HG03097 (cell line): ENCODE data around the gene SLC13A3.
"Not testable (repeated sequence)": the region's sequence is repeated elsewhere in the genome, so short reads cannot be mapped to it uniquely, and the experiment has no call there.

ENCODE experiments used
- ATAC-seq: cut with Tn5 transposase; IDR thresholded peaks from one replicate; pipeline ENCODE4 v1.9.1; 2021; ENCODE audit not compliant: unreplicated experiment, low FRiP score

Gene SLC13A3

GRCh38 chr20:46681032-46681854, 30.0 kb upstream of the SLC13A3 start:
- ATAC-seq: no peak

- no peak for ATAC-seq
These were observed 29.4 kb upstream of the SLC13A3 start for GRCh38 chr20:46680684-46681031.

GRCh38 chr20:46678516-46678915, 27.3 kb upstream of the SLC13A3 start:
- ATAC-seq: no peak

GRCh38 chr20:46677608-46678007, 26.3 kb upstream of the SLC13A3 start:
- ATAC-seq: no peak

- not testable (repeated sequence) for ATAC-seq
These were observed 25.5 kb upstream of the SLC13A3 start for GRCh38 chr20:46676649-46677316.

- ATAC-seq: no peak
These were observed 23.2 kb upstream of the SLC13A3 start for GRCh38 chr20:46674253-46675083.

- no peak for ATAC-seq
These were observed 22.4 kb upstream of the SLC13A3 start for GRCh38 chr20:46673394-46674252.

- no peak for ATAC-seq
These were observed 21.4 kb upstream of the SLC13A3 start for GRCh38 chr20:46672543-46673148.

GRCh38 chr20:46671866-46672542, 20.7 kb upstream of the SLC13A3 start:
- no peak for ATAC-seq

GRCh38 chr20:46670585-46671584, 19.6 kb upstream of the SLC13A3 start:
- no peak for ATAC-seq

- ATAC-seq: no peak
These were observed 18.9 kb upstream of the SLC13A3 start for GRCh38 chr20:46670228-46670584.

- ATAC-seq: no peak
These were observed 15.7 kb upstream of the SLC13A3 start for GRCh38 chr20:46666818-46667515.

GRCh38 chr20:46666306-46666705, 15.0 kb upstream of the SLC13A3 start:
- no peak for ATAC-seq

- no peak for ATAC-seq
These were observed 14.3 kb upstream of the SLC13A3 start for GRCh38 chr20:46665602-46666001.

- ATAC-seq: no peak
These were observed 12.3 kb upstream of the SLC13A3 start for GRCh38 chr20:46663531-46663930.

GRCh38 chr20:46661659-46662058, 10.4 kb upstream of the SLC13A3 start:
- ATAC-seq: no peak

GRCh38 chr20:46660487-46660886, 9.2 kb upstream of the SLC13A3 start:
- no peak for ATAC-seq

GRCh38 chr20:46657618-46658017, 6.4 kb upstream of the SLC13A3 start:
- ATAC-seq: no peak
